ENCODE results near the gene PSMD1. TPM values are rescaled to one million over a fixed set of nuclear protein-coding genes. Genes with fewer than 3 reads are reported as not detected.

PSMD1 gene
- total and polyA plus RNA-seq, 2 experiments from 2014 or later = 148 to 177 TPM

DNA sequence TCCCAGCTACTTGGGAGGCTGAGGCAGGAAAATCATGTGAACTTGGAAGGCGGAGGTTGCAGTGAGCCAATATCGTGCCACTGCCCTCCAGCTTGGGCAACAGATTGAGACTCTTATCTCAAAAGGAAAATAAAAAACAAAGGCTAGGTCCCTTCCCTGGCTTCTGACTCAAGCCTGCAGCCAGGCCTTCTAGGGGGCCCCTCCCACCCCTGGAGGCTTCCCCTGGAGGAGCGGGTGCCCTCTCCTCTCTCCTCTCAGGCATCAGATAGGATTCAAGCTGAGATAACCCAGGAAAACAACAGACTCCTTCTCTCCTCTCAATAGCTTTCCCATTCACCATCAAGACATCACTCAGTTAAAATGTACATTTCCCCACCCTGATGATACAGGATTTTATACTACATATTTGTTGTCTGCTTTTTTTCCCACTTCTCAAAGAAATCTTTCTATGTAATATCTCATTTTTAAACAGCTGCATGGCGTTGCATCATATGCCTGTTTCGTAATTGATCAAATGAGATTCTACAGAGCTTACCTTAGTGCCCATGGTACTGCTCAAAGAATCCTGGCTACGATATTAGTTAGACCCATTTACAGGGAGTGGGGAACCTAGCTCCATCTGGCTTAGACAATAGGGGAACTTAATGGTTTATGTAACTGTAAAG, 40.0 kb upstream of the PSMD1 start (continued):
- TF ChIP-seq EZH2 (IDR thresholded peaks at IDR 0.05; ENCODE audit: low read depth, unreplicated experiment) (no peak), ETS1 (IDR thresholded peaks at IDR 0.05) (no peak), CREB1 (CRISPR knock-in tag; IDR thresholded peaks at IDR 0.05; ENCODE audit: low read depth) (no peak), POLR2AphosphoS5 (IDR thresholded peaks at IDR 0.05; ENCODE audit: low read depth) (no peak)

DNA sequence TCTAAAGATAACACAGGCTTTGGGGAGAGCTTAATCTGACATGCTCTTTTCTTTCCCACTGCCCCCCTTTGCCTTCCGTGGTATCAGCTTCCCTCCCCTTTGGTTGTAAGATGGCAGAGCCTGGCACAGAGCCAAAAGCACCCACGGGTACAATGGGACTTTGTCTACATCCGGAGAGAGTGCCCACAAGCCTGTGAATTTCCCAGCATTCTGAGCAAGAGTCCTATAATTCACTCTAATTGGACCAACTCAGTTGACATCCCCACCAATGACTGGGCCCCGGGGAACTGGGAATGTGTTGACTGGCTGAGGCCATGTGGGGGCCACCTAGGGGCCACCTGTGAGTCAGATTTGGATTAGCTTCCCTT, 39.5 kb upstream of the PSMD1 start:
- Mint-ChIP-seq H3K27me3 (ENCODE audit: insufficient read depth, low read depth, poor library complexity) (peaks cover 5% of the 10 kb centered on the region), H3K4me1 (peaks cover 20% of the 10 kb centered on the region), H3K27ac (no peak overlapping the region), H3K4me3 (no peak overlapping the region), H3K36me3 (ENCODE audit: low read depth) (no peaks in the 10 kb centered on the region; the same call in 2 of the 3 replicates), H3K9me3 (peaks cover 9% of the 10 kb centered on the region; the same call in 2 of the 3 replicates)
- peak; percentile 23 for DNase-seq (ENCODE audit: low spot score)
- Histone ChIP-seq H3K9me2 (ENCODE audit: insufficient read depth) (no peaks in the 10 kb centered on the region), H3K36me3 (ENCODE audit: insufficient read depth) (no peaks in the 10 kb centered on the region), H3K27ac (ENCODE audit: low read depth) (no peak overlapping the region), H3K4me2 (no peak overlapping the region), H4K20me1 (replicated peaks; ENCODE audit: insufficient read depth) (no peaks in the 10 kb centered on the region), H3F3A (replicated peaks; ENCODE audit: low read depth) (no peaks in the 10 kb centered on the region), H2AFZ (no peak overlapping the region), H3K4me3 (no peak overlapping the region), H3K4me1 (ENCODE audit: insufficient read depth) (no peaks in the 10 kb centered on the region; the same call in 1 of the 2 replicates), H3K79me2 (replicated peaks; ENCODE audit: insufficient read depth) (no peaks in the 10 kb centered on the region), H3K27me3 (ENCODE audit: insufficient read depth) (no peaks in the 10 kb centered on the region)
- TF ChIP-seq POLR2AphosphoS5 (IDR thresholded peaks at IDR 0.05; ENCODE audit: low read depth) = no peak
- 0 out of 4 replicates have a peak, but pooled peaks of 1 of the 2 experiments have one; percentile 16 for TF ChIP-seq CTCF (conservative IDR thresholded peaks at IDR 0.05; ENCODE audit: low read depth in 2 of 2)
- ATAC-seq = peak; percentile 32; the same call in 1 of the 3 replicates

GRCh38 chr2:231018184-231018583, 38.5 kb upstream of the PSMD1 start:
- peaks cover 9% of the 10 kb centered on the region; the same call in 2 of the 3 replicates for H3K9me3 Mint-ChIP-seq
- Histone ChIP-seq H2AFZ (no peak overlapping the region), H3K9me2 (ENCODE audit: insufficient read depth) (no peaks in the 10 kb centered on the region), H3K27me3 (ENCODE audit: insufficient read depth) (no peaks in the 10 kb centered on the region), H3K36me3 (ENCODE audit: insufficient read depth) (no peaks in the 10 kb centered on the region), H4K20me1 (replicated peaks; ENCODE audit: insufficient read depth) (no peaks in the 10 kb centered on the region), H3K4me1 (ENCODE audit: insufficient read depth) (no peaks in the 10 kb centered on the region; the same call in 1 of the 2 replicates), H3F3A (replicated peaks; ENCODE audit: low read depth) (no peaks in the 10 kb centered on the region), H3K27ac (ENCODE audit: low read depth) (no peak overlapping the region), H3K4me3 (no peak overlapping the region), H3K4me2 (no peak overlapping the region), H3K79me2 (replicated peaks; ENCODE audit: insufficient read depth) (no peaks in the 10 kb centered on the region)
- no peak for DNase-seq (ENCODE audit: low spot score)
- no peak overlapping the region for H3K4me3 Mint-ChIP-seq
- peaks cover 5% of the 10 kb centered on the region for H3K27me3 Mint-ChIP-seq (ENCODE audit: insufficient read depth, low read depth, poor library complexity)
- ATAC-seq = no peak
- peaks cover 16% of the 10 kb centered on the region for H3K4me1 Mint-ChIP-seq
- no peaks in the 10 kb centered on the region; the same call in 2 of the 3 replicates for H3K36me3 Mint-ChIP-seq (ENCODE audit: low read depth)
- H3K27ac Mint-ChIP-seq = no peak overlapping the region
- TF ChIP-seq CTCF (conservative IDR thresholded peaks at IDR 0.05; ENCODE audit: low read depth in 2 of 2) (no peak), STAT1 (IDR thresholded peaks at IDR 0.05; ENCODE audit: unreplicated experiment) (no peak), ZNF114 (CRISPR knock-in tag; IDR thresholded peaks at IDR 0.05) (no peak)

All from GM23338 (cell line).